WTC11 (cell line): ENCODE data around the gene AASS. TPM values are rescaled to one million over a fixed set of nuclear protein-coding genes. Genes with fewer than 3 reads are reported as not detected.

ENCODE experiments used
- ATAC-seq: fragments of 200-7000 bp; cut with Tn5 transposase; 2 replicates; pipeline ENCODE4 v1.10.0; 2021; ENCODE audit warnings: mild to moderate bottlenecking, moderate library complexity
- CTCF ChIA-PET: fragments of 300-600 bp; sonication (Branson Sonifier 250); formaldehyde crosslinking; loops from one replicate; lab custom pipeline; 2021; ENCODE audit warnings: antibody characterized with exemption; lab: Charles Lee
- POLR2A ChIA-PET: fragments of 350-600 bp; sonication (Branson Sonifier 250); formaldehyde crosslinking; loops from one replicate; lab custom pipeline; 2021; ENCODE audit warnings: antibody characterized with exemption; lab: Charles Lee
- DNase-seq: peaks from one replicate; pipeline ENCODE4 v3.0.0; 2021; ENCODE audit warnings: low spot score
- H3K27ac Mint-ChIP-seq: 2 replicates; pipeline ENCODE4 v1.8.0; 2021; ENCODE audit warnings: mixed read lengths
- H3K27me3 Mint-ChIP-seq: 2 replicates; pipeline ENCODE4 v1.8.0; 2021; ENCODE audit warnings: low read depth, mild to moderate bottlenecking, moderate library complexity, mixed read lengths
- H3K36me3 Mint-ChIP-seq: 2 replicates; pipeline ENCODE4 v1.8.0; 2021; ENCODE audit warnings: mixed read lengths
- H3K4me1 Mint-ChIP-seq: 2 replicates; pipeline ENCODE4 v1.8.0; 2022; ENCODE audit warnings: mixed read lengths
- H3K4me3 Mint-ChIP-seq: 2 replicates; pipeline ENCODE4 v1.8.0; 2021; ENCODE audit warnings: mild to moderate bottlenecking, moderate library complexity, mixed read lengths
- H3K9me3 Mint-ChIP-seq: 2 replicates; pipeline ENCODE4 v1.8.0; 2021; ENCODE audit warnings: mixed read lengths
- CBFB ChIP-seq: sonication (generic); formaldehyde crosslinking; IDR thresholded peaks from 2 replicates; pipeline ENCODE4 v1.8.1; 2022; ENCODE audit warnings: mild to moderate bottlenecking, low read depth, missing genetic modification reagents
- E2F4 ChIP-seq: sonication (generic); formaldehyde crosslinking; IDR thresholded peaks from 2 replicates; pipeline ENCODE4 v1.8.1; 2022; ENCODE audit warnings: low read depth, mild to moderate bottlenecking, moderate library complexity, missing genetic modification reagents, borderline replicate concordance
- E2F5 ChIP-seq: sonication (generic); formaldehyde crosslinking; IDR thresholded peaks from 2 replicates; pipeline ENCODE4 v1.8.1; 2022; ENCODE audit warnings: mild to moderate bottlenecking, moderate library complexity, missing genetic modification reagents
- GTF2I ChIP-seq: fragments of 250-450 bp; sonication (Bioruptor Pico); conservative IDR thresholded peaks from 2 replicates; pipeline ENCODE4 v1.4.0; 2021; ENCODE audit warnings: mild to moderate bottlenecking
- KAT7 ChIP-seq: sonication (generic); formaldehyde crosslinking; IDR thresholded peaks from 2 replicates; pipeline ENCODE4 v1.8.1; 2023; ENCODE audit warnings: missing genetic modification reagents, mild to moderate bottlenecking, borderline replicate concordance
- NFYB ChIP-seq: sonication (generic); formaldehyde crosslinking; conservative IDR thresholded peaks from 2 replicates; pipeline ENCODE4 v1.8.0; 2022; ENCODE audit warnings: low read depth, missing genetic modification reagents
- PRDM15 ChIP-seq: sonication (generic); formaldehyde crosslinking; IDR thresholded peaks from 2 replicates; pipeline ENCODE4 v1.8.0; 2022; ENCODE audit warnings: missing genetic modification reagents
- ZBTB21 ChIP-seq: sonication (generic); formaldehyde crosslinking; IDR thresholded peaks from 2 replicates; pipeline ENCODE4 v1.8.1; 2023; ENCODE audit warnings: mild to moderate bottlenecking, missing genetic modification reagents, borderline replicate concordance
- ZNF281 ChIP-seq: sonication (generic); formaldehyde crosslinking; IDR thresholded peaks from 2 replicates; pipeline ENCODE4 v1.8.0; 2023; ENCODE audit warnings: mild to moderate bottlenecking, missing genetic modification reagents
- ZNF423 ChIP-seq: fragments of 250-450 bp; sonication (Bioruptor Pico); IDR thresholded peaks from 2 replicates; pipeline ENCODE4 v2.1.2; 2022; ENCODE audit warnings: mild to moderate bottlenecking, moderate library complexity
- total RNA-seq: library from RNA; stranded (reverse); gene quantifications from 3 replicates; pipeline ENCODE4 v1.2.3, GENCODE V29; 2021

Gene AASS
- total RNA-seq, 1 experiment from 2014 or later: 308 TPM

- Mint-ChIP-seq H3K4me1 (no peaks in the 10 kb centered on the region), H3K36me3 (peaks cover 2% of the 10 kb centered on the region), H3K27me3 (no peaks in the 10 kb centered on the region), H3K4me3 (no peak overlapping the region), H3K27ac (peak overlapping the region; percentile 71), H3K9me3 (no peaks in the 10 kb centered on the region)
- TF ChIP-seq ZNF423 (CRISPR knock-in tag): no peak
- no peak for TF ChIP-seq E2F5
- TF ChIP-seq KAT7: no peak
- no peak for TF ChIP-seq GTF2I (CRISPR knock-in tag)
- no peak for TF ChIP-seq ZNF281 (CRISPR knock-in tag)
- no peak for TF ChIP-seq ZBTB21
- TF ChIP-seq CBFB: no peak
- no peak for TF ChIP-seq PRDM15 (CRISPR knock-in tag)
- TF ChIP-seq NFYB (CRISPR knock-in tag): no peak
- TF ChIP-seq E2F4 (CRISPR knock-in tag): no peak
- peak; percentile 83 for ATAC-seq
- ChIA-PET POLR2A (no interaction called here), CTCF (no interaction called here)
- DNase-seq: no peak
Observed at GRCh38 chr7:122027058-122027457, 117.0 kb downstream of the AASS start.

Other genes starting within 250 kb of the AASS start
- gene FEZF1, start 160.5 kb upstream of the AASS start, total RNA-seq: 11.1 to 20.0 TPM (median 11.6 TPM) in 3 replicates